ENCODE data around the gene GLT8D1. TPM values are rescaled to one million over a fixed set of nuclear protein-coding genes. Genes with fewer than 3 reads are reported as not detected.
A peak's percentile ranks its signal among the peaks of the same experiment; 100 is the strongest.

Gene GLT8D1, protein sequence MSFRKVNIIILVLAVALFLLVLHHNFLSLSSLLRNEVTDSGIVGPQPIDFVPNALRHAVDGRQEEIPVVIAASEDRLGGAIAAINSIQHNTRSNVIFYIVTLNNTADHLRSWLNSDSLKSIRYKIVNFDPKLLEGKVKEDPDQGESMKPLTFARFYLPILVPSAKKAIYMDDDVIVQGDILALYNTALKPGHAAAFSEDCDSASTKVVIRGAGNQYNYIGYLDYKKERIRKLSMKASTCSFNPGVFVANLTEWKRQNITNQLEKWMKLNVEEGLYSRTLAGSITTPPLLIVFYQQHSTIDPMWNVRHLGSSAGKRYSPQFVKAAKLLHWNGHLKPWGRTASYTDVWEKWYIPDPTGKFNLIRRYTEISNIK
- total RNA-seq (107 and 116 TPM in 2 replicates), polyA plus RNA-seq (99.6 and 160 TPM in 2 replicates), polyA minus RNA-seq (ENCODE audit: low replicate concordance) (29.9 and 71.9 TPM in 2 replicates)
- polyA plus RNA-seq (2012), result 69.6 and 93.0 TPM in 2 replicates

DNA sequence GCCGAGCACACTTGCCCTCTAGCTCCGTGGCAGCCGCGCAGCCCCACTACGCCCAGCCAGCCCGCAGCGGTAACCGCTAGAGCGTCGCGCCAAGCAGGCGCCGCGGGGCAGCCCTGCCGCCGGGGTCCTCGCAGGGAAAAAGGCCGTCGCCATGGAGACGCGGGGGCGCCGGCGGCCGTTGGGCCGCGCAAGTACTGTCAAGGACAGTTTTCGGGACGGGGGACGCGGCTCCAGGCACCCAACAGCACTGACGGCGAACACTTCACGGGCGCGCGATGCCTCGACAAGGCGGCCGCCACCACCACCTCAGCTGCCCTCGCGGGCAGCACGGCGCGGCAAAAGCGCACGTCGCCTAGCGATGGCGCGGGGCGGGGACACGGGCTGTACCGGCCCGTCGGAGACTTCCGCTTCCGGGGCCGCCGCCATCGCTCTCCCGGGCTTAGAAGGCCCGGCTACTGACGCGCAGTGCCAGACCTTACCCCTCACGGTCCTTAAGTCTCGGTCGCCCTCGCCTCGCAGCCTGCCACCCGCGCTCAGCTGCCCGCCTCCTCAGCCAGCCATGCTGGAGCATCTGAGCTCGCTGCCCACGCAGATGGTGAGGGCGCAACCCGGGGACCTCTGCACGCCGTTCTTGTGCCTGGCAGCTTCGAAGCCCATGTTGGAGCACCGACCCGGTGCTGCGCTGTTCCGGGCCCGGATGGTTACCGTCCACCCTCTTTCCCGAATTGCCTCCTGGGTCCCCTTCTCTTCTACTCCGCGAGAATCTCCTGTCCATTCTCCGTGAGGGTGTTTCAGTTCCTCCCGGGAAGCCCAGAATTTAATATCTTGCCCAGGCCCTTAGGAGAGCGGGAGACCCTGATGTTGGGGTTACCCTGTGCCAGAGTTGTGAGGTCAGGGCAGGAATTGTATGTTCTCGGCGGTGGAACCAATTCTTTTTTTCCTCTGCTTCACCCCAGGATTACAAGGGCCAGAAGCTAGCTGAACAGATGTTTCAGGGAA, at the start of gene GLT8D1, which contains the start of gene SPCS1:
Gene GLT8D1, minus strand, starts transcription at position 104 of the 999 bp plus-strand sequence. CDS start 5,331 bp downstream, outside the sequence.
Gene SPCS1, plus strand, starts transcription at position 419 of the 999 bp plus-strand sequence. Its CDS starts 141 bp downstream, at position 560.
- DNase-seq (ENCODE audit: low read depth in 2 of 2), result peak; percentile 84 to 86
- H3K79me2 ChIP-seq (ENCODE audit: control insufficient read depth, insufficient read depth, low read length), result peaks cover 57% of the 10 kb centered on the region
- no peak for TF ChIP-seq EZH2 (IDR thresholded peaks at IDR 0.05; ENCODE audit: low read length, missing control alignments)
- TF ChIP-seq CTCF (conservative IDR thresholded peaks at IDR 0.05 in 1 of 2, IDR thresholded peaks at IDR 0.05 in 1 of 2; ENCODE audit: low read depth in 1 of 2, low read length in 2 of 2), result no peak
- H3K9me3 ChIP-seq (ENCODE audit: control insufficient read depth, insufficient read depth, low read depth, low read length), result no peaks in the 10 kb centered on the region
- peak within 1 kb of the TSS; percentile 79 for H3K4me2 ChIP-seq (ENCODE audit: extremely low read depth, insufficient read depth, low read length)
- no peaks in the 10 kb centered on the region for H3K27me3 ChIP-seq (ENCODE audit: control insufficient read depth, insufficient read depth, low read length)
- H3K27ac ChIP-seq (ENCODE audit: insufficient read depth, low read length), result peak within 1 kb of the TSS; percentile 93
- H3K9ac ChIP-seq (ENCODE audit: insufficient read depth, low read length), result peak within 1 kb of the TSS; percentile 86
- H2AFZ ChIP-seq (ENCODE audit: low read length), result peak within 1 kb of the TSS; percentile 82
- H4K20me1 ChIP-seq (ENCODE audit: control insufficient read depth, extremely low read depth, insufficient read depth, low read length), result no peaks in the 10 kb centered on the region
- peaks cover 5% of the 10 kb centered on the region for H3K4me1 ChIP-seq (ENCODE audit: control insufficient read depth, extremely low read depth, insufficient read depth, low read length)
- H3K4me3 ChIP-seq (replicated peaks in 1 of 4; ENCODE audit: control extremely low read depth in 1 of 4, insufficient read depth in 1 of 4, low read depth in 3 of 4, low read length in 4 of 4), result peak within 1 kb of the TSS; percentile 50 to 100 (median 92)
- no peaks in the 10 kb centered on the region for H3K36me3 ChIP-seq (ENCODE audit: control insufficient read depth, insufficient read depth, low read length)

GRCh38 chr3:52754373-52754772, 48.8 kb upstream of the GLT8D1 start:
- Histone ChIP-seq H3K4me1 (ENCODE audit: control insufficient read depth, extremely low read depth, insufficient read depth, low read length) (no peaks in the 10 kb centered on the region), H2AFZ (ENCODE audit: low read length) (no peak overlapping the region), H3K27ac (ENCODE audit: insufficient read depth, low read length) (no peak overlapping the region), H3K9ac (ENCODE audit: insufficient read depth, low read length) (no peak overlapping the region), H4K20me1 (ENCODE audit: control insufficient read depth, extremely low read depth, insufficient read depth, low read length) (no peaks in the 10 kb centered on the region), H3K36me3 (ENCODE audit: control insufficient read depth, insufficient read depth, low read length) (peaks cover 2% of the 10 kb centered on the region), H3K4me2 (ENCODE audit: extremely low read depth, insufficient read depth, low read length) (no peak overlapping the region), H3K79me2 (ENCODE audit: control insufficient read depth, insufficient read depth, low read length) (no peaks in the 10 kb centered on the region), H3K9me3 (ENCODE audit: control insufficient read depth, insufficient read depth, low read depth, low read length) (no peaks in the 10 kb centered on the region), H3K4me3 (replicated peaks in 1 of 4; ENCODE audit: control extremely low read depth in 1 of 4, insufficient read depth in 1 of 4, low read depth in 3 of 4, low read length in 4 of 4) (no peak overlapping the region), H3K27me3 (ENCODE audit: control insufficient read depth, insufficient read depth, low read length) (no peaks in the 10 kb centered on the region)
- DNase-seq (ENCODE audit: low read depth in 2 of 2), result no peak
- TF ChIP-seq EZH2 (IDR thresholded peaks at IDR 0.05; ENCODE audit: low read length, missing control alignments), result no peak
- no peak for TF ChIP-seq CTCF (conservative IDR thresholded peaks at IDR 0.05 in 1 of 2, IDR thresholded peaks at IDR 0.05 in 1 of 2; ENCODE audit: low read depth in 1 of 2, low read length in 2 of 2)

All from fibroblast of lung (primary cell).